Natural killer cell treated with Interleukin-12 subunit alpha and Interleukin-12 subunit beta and Interleukin-15 and Interleukin-18, amount 100 ng/mL, for 72 hours (primary cell): Measurements from ENCODE around the gene WARS2. TPM values are rescaled to one million over a fixed set of nuclear protein-coding genes. Genes with fewer than 3 reads are reported as not detected.
"Not testable (repeated sequence)": the region's sequence is repeated elsewhere in the genome, so short reads cannot be mapped to it uniquely, and the experiment has no call there.

Source experiments
- ATAC-seq, 2 donors: fragments of 150-1000 bp; cut with Tn5 transposase in 1 of 2; sonication (Bioruptor Pico), chemical (Tn5 transposase) in 1 of 2; 2 replicates each; pipeline ENCODE4 v1.10.0; 2021
- DNase-seq: peaks from one replicate; pipeline ENCODE4 v3.0.0; 2022; ENCODE audit warnings: low spot score
- H3K27ac Mint-ChIP-seq, 2 donors: 1 replicate in 1 of 2; 2 replicates in 1 of 2; pipeline ENCODE4 v1.8.0; 2022; ENCODE audit warnings: mixed read lengths in 2 of 2, mild to moderate bottlenecking in 1 of 2, moderate library complexity in 1 of 2
- H3K27me3 Mint-ChIP-seq, 2 donors: 1 replicate in 1 of 2; 2 replicates in 1 of 2; pipeline ENCODE4 v1.8.0; 2022; ENCODE audit warnings: mixed read lengths in 2 of 2
- H3K36me3 Mint-ChIP-seq: one replicate; pipeline ENCODE4 v1.8.0; 2022; ENCODE audit warnings: mixed read lengths
- H3K4me1 Mint-ChIP-seq, 2 donors: 1 replicate in 1 of 2; 2 replicates in 1 of 2; pipeline ENCODE4 v1.8.0; 2022; ENCODE audit warnings: low read depth in 2 of 2, mixed read lengths in 2 of 2, mild to moderate bottlenecking in 1 of 2
- H3K4me3 Mint-ChIP-seq: one replicate; pipeline ENCODE4 v1.8.0; 2022; ENCODE audit warnings: mixed read lengths
- H3K9me3 Mint-ChIP-seq: 2 replicates; pipeline ENCODE4 v1.8.0; 2022; ENCODE audit warnings: mixed read lengths
- total RNA-seq, 2 donors: library from RNA; stranded (reverse); gene quantifications; one replicate each; pipeline ENCODE4 v1.2.3, GENCODE V29; 2022

The WARS2 gene
- total RNA-seq = 10 to 100 TPM; 14.3 to 17.1 TPM

GRCh38 chr1:119140177-119141019, at the start of gene WARS2:
Gene WARS2, minus strand, starts transcription at chr1:119140653. Its CDS starts 9 bp downstream, at chr1:119140644.
- Mint-ChIP-seq H3K4me1 (peaks cover 13 to 16% of the 10 kb centered on the region in 2 donors), H3K27me3 (no peaks in the 10 kb centered on the region), H3K9me3 (no peaks in the 10 kb centered on the region), H3K4me3 (no peak within 1 kb of the TSS), H3K36me3 (no peaks in the 10 kb centered on the region), H3K27ac (no peak within 1 kb of the TSS)
- DNase-seq (peak; percentile 95), ATAC-seq (peak; percentile 96)

DNA sequence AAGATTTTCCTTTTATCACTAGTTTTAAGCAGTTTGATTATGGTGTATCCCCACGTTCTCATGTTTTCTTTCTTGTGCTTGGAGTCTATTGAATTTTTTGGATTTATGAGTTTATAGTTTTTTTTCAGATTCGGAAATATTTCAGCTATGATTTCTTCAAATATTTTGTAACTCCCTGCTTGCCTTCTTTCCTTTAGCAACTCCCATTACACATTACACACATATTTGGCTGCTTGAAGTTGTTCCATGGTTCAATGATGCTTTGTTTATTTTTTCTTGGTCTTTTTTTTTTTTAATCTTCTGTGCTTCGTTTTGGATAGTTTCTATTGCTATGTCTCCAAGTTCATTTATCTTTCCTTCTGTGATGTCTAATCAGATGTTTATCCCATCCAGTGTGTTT, 48.5 kb upstream of the WARS2 start:
- Mint-ChIP-seq H3K9me3 (peaks cover 3% of the 10 kb centered on the region), H3K27me3 (no peaks in the 10 kb centered on the region), H3K27ac (no peak overlapping the region), H3K4me3 (no peak overlapping the region), H3K36me3 (peaks cover 25% of the 10 kb centered on the region), H3K4me1 (no peaks in the 10 kb centered on the region)
- DNase-seq = no peak
- ATAC-seq = no peak

DNA sequence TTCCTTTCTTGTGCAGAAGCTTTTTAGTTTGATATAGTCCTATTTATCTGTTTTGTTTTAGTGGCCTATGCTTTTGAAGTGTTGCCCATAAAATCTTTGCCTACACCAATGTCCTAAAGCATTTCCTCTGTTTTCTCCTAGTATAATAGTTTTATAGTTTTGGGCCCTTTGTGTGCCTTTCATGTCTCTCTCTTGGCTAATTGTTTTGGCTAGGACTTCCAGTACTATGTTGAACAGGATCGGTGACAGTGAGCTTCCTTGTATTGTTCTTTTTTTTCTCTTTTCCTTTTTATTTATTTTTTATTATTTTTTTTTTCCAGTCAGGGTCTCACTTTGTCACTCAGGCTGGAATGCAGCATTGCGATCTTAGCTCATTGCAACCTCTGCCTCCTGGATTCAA, 47.0 kb upstream of the WARS2 start:
- H3K9me3 Mint-ChIP-seq = peaks cover 3% of the 10 kb centered on the region
- no peak for ATAC-seq

DNA sequence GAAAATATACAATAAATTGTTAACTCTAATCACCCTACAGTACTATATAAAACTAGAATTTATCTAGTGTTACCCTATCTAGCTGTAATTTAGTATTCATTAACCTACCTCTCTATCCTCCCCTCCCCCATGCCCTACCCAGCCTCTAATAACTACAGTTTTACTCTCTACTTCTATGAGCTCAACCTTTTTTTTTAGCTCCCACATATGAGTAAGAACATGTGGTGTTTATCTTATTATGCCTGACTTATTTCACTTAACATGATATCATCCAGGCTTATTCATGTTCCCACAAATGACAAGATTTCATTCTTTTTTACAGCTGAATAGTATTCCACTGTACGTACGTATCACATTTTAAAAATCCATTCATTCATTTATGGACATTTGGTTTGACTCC, 46.0 kb upstream of the WARS2 start:
- Mint-ChIP-seq H3K27me3 (no peaks in the 10 kb centered on the region), H3K9me3 (peaks cover 3% of the 10 kb centered on the region), H3K4me3 (no peak overlapping the region), H3K4me1 (no peaks in the 10 kb centered on the region), H3K27ac (no peak overlapping the region), H3K36me3 (peaks cover 25% of the 10 kb centered on the region)
- ATAC-seq (no peak), DNase-seq (no peak)

More for the DNA sequence above, 47.0 kb upstream of the WARS2 start:
- Mint-ChIP-seq H3K4me3 (no peak overlapping the region), H3K36me3 (peaks cover 25% of the 10 kb centered on the region), H3K27ac (no peak overlapping the region), H3K27me3 (no peaks in the 10 kb centered on the region), H3K4me1 (no peaks in the 10 kb centered on the region)
- no peak for DNase-seq

DNA sequence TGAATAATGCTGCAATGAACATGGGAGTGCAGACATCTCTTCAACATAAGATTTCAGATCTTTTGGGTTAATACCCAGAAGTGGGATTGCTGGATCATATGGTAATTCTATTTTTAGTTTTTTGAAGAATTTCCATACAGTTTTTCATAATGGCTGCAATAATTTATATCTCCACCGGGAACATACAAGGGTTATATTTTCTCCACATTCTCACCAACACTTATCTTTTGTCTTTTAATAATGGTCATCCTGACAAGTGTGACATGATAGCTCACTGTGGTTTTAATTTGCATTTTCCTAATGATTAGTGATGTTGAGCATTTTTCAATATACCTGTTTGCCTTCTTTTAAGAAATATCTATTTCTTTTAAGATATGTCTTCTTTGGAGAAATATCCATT, 44.5 kb upstream of the WARS2 start:
- peaks cover 25% of the 10 kb centered on the region for H3K36me3 Mint-ChIP-seq
- H3K27ac Mint-ChIP-seq = no peak overlapping the region
- H3K9me3 Mint-ChIP-seq = peaks cover 3% of the 10 kb centered on the region
- H3K4me1 Mint-ChIP-seq = no peaks in the 10 kb centered on the region
- no peak overlapping the region for H3K4me3 Mint-ChIP-seq
- ATAC-seq = no peak
- no peak for DNase-seq
- H3K27me3 Mint-ChIP-seq = no peaks in the 10 kb centered on the region

GRCh38 chr1:119181218-119181617, 40.8 kb upstream of the WARS2 start:
- H3K4me1 Mint-ChIP-seq = peaks cover 0 to 4% of the 10 kb centered on the region in 2 donors
- H3K4me3 Mint-ChIP-seq = no peak overlapping the region
- no peaks in the 10 kb centered on the region for H3K27me3 Mint-ChIP-seq

GRCh38 chr1:119179051-119179450, 38.6 kb upstream of the WARS2 start:
- no peak overlapping the region for H3K27ac Mint-ChIP-seq

More at GRCh38 chr1:119181218-119181617, 40.8 kb upstream of the WARS2 start:
- H3K36me3 Mint-ChIP-seq = peaks cover 10% of the 10 kb centered on the region
- DNase-seq = no peak
- ATAC-seq = no peak
- no peak overlapping the region for H3K27ac Mint-ChIP-seq
- peaks cover 6% of the 10 kb centered on the region for H3K9me3 Mint-ChIP-seq

DNA sequence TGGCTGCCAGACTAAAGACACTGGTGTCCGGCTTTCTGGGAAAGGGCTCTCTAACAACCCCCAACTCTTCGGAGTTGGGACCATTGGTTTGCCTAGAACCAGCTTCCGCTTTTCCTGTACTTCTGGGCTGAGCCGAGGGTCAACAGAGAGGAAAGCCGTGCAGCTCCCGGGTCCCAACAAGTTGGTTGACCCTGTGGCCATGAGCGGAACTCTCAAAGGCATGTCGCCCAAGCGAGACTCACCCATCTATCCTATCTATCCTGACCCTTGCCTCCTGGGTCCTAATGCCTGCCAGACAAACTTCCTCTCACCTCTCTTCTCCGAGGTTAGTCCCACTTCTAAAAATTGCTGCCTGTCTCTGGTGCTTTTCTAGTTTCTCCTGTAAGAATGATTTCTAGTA, 32.5 kb upstream of the WARS2 start:
- not testable (repeated sequence) for H3K27me3 Mint-ChIP-seq, H3K9me3 Mint-ChIP-seq
- peaks cover 25% of the 10 kb centered on the region for H3K36me3 Mint-ChIP-seq

More at GRCh38 chr1:119179051-119179450, 38.6 kb upstream of the WARS2 start:
- no peak overlapping the region for H3K4me3 Mint-ChIP-seq
- peaks cover 6% of the 10 kb centered on the region for H3K9me3 Mint-ChIP-seq
- peaks cover 0 to 4% of the 10 kb centered on the region in 2 donors for H3K4me1 Mint-ChIP-seq
- no peaks in the 10 kb centered on the region for H3K27me3 Mint-ChIP-seq
- ATAC-seq (no peak), DNase-seq (no peak)
- peaks cover 10% of the 10 kb centered on the region for H3K36me3 Mint-ChIP-seq

DNA sequence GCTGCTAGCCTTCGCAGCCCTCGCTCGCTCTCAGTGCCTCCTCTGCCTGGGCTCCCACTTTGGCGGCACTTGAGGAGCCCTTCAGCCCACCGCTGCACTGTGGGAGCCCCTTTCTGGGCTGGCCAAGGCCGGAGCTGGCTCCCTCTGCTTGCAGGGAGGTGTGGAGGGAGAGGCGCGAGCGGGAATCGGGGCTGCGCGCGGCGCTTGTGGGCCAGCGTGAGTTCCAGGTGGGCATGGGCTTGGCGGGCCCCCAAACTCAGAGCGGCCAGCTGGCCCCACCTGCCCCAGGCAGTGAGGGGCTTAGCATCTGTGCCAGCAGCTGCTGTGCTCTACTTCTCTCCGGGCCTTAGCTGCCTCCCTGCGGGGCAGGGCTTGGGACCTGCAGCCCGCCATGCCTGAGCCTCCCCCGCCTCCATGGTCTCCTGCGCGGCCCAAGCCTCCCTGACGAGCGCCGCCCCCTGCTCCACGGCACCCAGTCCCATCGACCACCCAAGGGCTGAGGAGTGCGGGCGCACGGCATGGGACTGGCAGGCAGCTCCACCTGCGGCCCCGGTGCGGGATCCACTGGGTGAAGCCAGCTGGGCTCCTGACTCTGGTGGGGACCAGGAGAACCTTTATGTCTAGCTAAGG, 31.0 kb upstream of the WARS2 start:
- ATAC-seq, H3K4me3 Mint-ChIP-seq, H3K9me3 Mint-ChIP-seq, H3K27me3 Mint-ChIP-seq, H3K4me1 Mint-ChIP-seq, DNase-seq, H3K27ac Mint-ChIP-seq: not testable (repeated sequence)
- peaks cover 17% of the 10 kb centered on the region for H3K36me3 Mint-ChIP-seq

More for the DNA sequence above, 32.5 kb upstream of the WARS2 start:
- DNase-seq, H3K4me1 Mint-ChIP-seq, H3K4me3 Mint-ChIP-seq, H3K27ac Mint-ChIP-seq, ATAC-seq: not testable (repeated sequence)

GRCh38 chr1:119163396-119163795, 22.9 kb upstream of the WARS2 start:
- peaks cover 0 to 3% of the 10 kb centered on the region in 2 donors for H3K4me1 Mint-ChIP-seq
- ATAC-seq = no peak
- H3K36me3 Mint-ChIP-seq = peaks cover 16% of the 10 kb centered on the region
- no peak overlapping the region for H3K27ac Mint-ChIP-seq
- H3K27me3 Mint-ChIP-seq = no peaks in the 10 kb centered on the region
- H3K4me3 Mint-ChIP-seq = no peak overlapping the region
- no peak for DNase-seq
- H3K9me3 Mint-ChIP-seq = no peaks in the 10 kb centered on the region

GRCh38 chr1:119160866-119161265, 20.4 kb upstream of the WARS2 start:
- H3K9me3 Mint-ChIP-seq = no peaks in the 10 kb centered on the region
- no peaks in the 10 kb centered on the region for H3K27me3 Mint-ChIP-seq
- H3K4me3 Mint-ChIP-seq = no peak overlapping the region
- no peak for DNase-seq
- H3K36me3 Mint-ChIP-seq = peaks cover 25% of the 10 kb centered on the region
- peaks cover 0 to 3% of the 10 kb centered on the region in 2 donors for H3K4me1 Mint-ChIP-seq
- no peak for ATAC-seq
- no peak overlapping the region for H3K27ac Mint-ChIP-seq

DNA sequence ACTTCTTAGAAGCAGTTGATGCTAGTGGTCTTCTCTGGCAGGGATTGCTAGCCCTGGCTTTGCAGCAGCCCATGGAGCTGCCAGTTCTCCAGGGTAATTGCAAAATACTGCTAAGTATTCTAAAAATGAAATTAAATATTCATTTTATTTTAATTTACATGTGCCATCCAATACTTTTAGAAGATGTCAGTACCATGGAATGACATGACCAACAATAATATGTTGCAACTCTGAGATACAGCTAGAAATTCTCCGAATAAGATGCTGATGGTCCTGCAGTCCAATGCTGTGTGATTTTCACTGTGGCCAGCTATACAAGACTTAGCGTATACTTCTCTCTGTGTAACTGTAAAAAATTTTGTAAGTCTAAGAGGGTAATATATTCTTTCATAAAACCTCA, 20.0 kb upstream of the WARS2 start:
- Mint-ChIP-seq H3K9me3 (no peaks in the 10 kb centered on the region), H3K4me3 (no peak overlapping the region), H3K27me3 (no peaks in the 10 kb centered on the region), H3K27ac (no peak overlapping the region), H3K36me3 (peaks cover 26% of the 10 kb centered on the region), H3K4me1 (peaks cover 0 to 3% of the 10 kb centered on the region in 2 donors)
- ATAC-seq (no peak), DNase-seq (no peak)

GRCh38 chr1:119159966-119160365, 19.5 kb upstream of the WARS2 start:
- Mint-ChIP-seq H3K4me1 (peaks cover 3% of the 10 kb centered on the region in 2 donors), H3K4me3 (no peak overlapping the region), H3K27me3 (no peaks in the 10 kb centered on the region), H3K27ac (no peak overlapping the region), H3K9me3 (no peaks in the 10 kb centered on the region), H3K36me3 (peaks cover 25% of the 10 kb centered on the region)
- ATAC-seq (no peak), DNase-seq (no peak)

DNA sequence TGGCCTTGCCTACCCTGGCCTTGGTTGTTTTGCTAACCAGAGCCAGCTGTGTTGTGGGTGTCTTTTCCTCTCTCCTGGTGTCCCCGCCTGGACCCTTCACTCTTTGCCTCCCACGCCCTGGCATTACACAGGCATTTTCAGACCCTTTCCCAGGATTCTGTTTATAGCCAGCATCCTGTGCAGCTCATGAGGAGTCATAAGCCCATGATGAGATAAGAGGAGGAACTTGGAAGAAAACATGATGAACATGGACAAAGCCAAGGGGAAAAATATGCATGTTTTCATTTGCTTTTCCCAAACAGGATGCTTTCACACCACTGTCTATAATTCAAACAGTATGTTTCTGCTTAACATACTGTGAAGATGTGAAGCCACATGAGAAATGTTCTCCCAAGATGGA, 18.7 kb upstream of the WARS2 start:
- Mint-ChIP-seq H3K27ac (no peak overlapping the region), H3K27me3 (no peaks in the 10 kb centered on the region), H3K4me3 (no peak overlapping the region), H3K4me1 (peaks cover 3 to 7% of the 10 kb centered on the region in 2 donors), H3K36me3 (peaks cover 31% of the 10 kb centered on the region), H3K9me3 (no peaks in the 10 kb centered on the region)
- ATAC-seq (no peak), DNase-seq (no peak)
